HG02642 (cell line): Measurements from ENCODE around the gene AFAP1.

Experiments used
- ATAC-seq: cut with Tn5 transposase; IDR thresholded peaks from one replicate; pipeline ENCODE4 v1.9.1; 2021; ENCODE audit warnings: mild to moderate bottlenecking; ENCODE audit not compliant: unreplicated experiment, poor library complexity

AFAP1 gene

GRCh38 chr4:7752649-7753048 lies 187.0 kb downstream of the AFAP1 start:
- ATAC-seq, result no peak

DNA sequence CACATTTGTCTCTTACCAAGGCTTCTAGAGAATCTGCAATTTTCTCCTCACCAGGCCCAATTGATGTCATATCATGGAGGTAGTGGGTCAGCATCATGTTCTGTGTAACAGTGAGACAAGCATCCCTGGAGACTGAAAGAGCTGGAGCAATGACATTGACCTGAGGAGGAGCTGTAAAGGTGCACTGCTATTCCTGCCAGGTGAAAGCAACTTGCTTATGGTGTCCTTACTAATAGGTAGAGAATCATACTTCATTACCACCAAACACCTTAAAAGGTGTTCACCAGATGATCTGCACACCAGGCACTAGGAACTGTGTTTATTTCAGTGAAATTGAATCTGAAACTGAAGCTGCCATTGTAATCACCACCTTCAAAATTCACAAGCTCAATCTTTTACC lies 188.7 kb downstream of the AFAP1 start:
- ATAC-seq, result no peak

GRCh38 chr4:7750523-7750922 lies 189.1 kb downstream of the AFAP1 start:
- ATAC-seq, result no peak

DNA sequence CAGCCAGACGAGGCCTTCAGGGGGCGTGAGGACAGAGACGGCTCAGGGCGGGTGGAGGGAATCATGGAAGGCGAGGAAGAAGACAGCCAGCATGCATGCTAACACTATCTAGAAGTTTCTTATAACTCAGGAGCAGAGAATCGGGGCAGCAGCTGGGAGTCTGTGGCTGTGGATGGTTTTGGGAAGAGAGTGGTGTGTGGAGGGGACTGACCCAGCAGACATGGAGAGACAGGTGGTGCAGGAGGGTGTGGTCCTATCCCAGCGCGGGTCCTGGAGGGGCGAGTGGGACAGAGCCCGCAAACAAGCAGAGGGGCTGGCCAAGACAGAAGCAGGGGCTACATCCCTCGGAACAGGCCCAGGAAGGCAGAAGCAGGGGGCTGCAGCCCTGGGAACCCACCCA lies 192.1 kb downstream of the AFAP1 start:
- no peak for ATAC-seq

GRCh38 chr4:7747062-7747385 lies 192.6 kb downstream of the AFAP1 start:
- no peak for ATAC-seq

GRCh38 chr4:7746351-7747061 lies 193.2 kb downstream of the AFAP1 start:
- no peak for ATAC-seq

GRCh38 chr4:7745301-7745885 lies 194.3 kb downstream of the AFAP1 start:
- ATAC-seq, result no peak

- ATAC-seq, result no peak
Measured at GRCh38 chr4:7744142-7744804, 195.4 kb downstream of the AFAP1 start.

- no peak for ATAC-seq
Measured at GRCh38 chr4:7742807-7743280, 196.8 kb downstream of the AFAP1 start.

- ATAC-seq, result no peak
Measured at GRCh38 chr4:7741946-7742806, 197.5 kb downstream of the AFAP1 start.

DNA sequence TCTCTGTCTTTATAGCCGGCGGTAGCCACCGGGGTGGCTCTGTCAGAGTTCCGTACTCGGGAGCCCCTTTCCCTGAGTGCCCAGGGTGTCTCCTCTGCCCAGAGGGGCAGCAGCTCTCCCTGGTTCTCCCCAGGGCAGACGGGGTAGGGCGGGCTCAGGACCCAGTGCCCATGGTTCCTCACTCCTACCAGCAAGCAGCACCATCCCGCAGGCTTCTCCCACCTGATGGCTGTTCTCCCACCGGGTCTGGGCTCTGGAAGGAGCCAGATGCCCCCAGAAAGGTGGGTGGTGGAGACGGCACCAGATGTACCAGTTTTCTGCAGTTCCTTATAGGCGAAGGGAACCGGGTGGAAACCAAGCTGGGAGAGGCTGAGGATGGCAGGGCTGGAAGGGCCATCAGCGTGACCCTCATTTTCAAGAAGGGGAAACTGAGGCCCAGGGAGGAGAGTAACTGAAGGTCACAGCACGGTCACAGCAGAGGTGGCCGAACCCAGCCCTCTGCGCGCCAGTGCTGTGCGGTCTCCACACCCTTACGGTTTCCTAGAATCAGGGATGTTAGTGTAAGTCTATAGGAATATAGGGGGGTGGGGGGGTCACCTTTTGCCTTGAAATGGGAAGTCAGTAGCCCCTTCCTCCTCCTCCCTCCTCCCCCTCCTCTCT lies 198.7 kb downstream of the AFAP1 start:
- ATAC-seq, result no peak

DNA sequence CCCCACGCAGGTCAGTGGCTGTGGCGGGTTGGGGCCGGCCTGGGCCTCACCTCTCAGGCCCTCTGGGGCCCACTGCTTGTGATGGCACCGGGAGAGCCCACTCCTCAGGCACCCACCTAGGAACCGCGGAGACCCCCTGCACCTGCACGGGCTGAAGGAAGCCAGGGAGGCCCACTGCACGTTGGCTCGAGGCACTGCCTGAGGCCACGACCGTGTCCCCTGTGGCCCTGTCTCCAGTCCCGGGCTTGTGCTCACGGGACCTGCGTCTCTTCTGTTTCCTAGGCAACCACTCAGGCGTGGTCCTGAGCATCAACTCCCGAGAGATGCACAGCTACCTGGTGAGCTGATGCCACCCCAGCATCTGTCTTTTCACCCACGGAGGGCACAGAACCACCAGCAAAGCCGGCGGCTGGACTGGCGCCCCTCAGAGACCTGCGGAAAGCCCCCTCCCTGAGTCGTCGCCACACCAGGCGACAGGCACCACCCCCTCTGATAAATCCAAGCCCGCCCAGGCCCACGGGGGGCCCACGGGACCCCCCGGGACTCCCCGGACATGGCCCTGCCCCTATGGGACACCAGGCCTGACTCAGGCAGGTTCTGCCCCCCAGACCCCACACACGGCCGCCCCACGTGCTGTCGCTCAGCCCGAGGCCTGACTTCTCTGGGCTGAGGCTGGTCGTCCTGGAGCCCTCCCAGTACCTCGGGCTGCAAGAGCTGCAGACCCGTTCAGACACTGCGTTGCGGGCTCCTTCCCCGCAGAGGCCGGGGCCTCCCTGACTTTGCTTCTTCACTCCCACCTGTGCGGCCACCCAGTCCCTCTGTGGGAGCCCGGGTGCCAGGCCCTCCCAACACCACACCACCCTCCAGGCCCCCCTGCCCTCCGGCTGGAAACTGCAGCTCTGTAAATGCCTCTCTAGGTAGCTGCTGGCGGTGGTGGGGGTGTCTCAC lies 199.5 kb downstream of the AFAP1 start:
- no peak for ATAC-seq

DNA sequence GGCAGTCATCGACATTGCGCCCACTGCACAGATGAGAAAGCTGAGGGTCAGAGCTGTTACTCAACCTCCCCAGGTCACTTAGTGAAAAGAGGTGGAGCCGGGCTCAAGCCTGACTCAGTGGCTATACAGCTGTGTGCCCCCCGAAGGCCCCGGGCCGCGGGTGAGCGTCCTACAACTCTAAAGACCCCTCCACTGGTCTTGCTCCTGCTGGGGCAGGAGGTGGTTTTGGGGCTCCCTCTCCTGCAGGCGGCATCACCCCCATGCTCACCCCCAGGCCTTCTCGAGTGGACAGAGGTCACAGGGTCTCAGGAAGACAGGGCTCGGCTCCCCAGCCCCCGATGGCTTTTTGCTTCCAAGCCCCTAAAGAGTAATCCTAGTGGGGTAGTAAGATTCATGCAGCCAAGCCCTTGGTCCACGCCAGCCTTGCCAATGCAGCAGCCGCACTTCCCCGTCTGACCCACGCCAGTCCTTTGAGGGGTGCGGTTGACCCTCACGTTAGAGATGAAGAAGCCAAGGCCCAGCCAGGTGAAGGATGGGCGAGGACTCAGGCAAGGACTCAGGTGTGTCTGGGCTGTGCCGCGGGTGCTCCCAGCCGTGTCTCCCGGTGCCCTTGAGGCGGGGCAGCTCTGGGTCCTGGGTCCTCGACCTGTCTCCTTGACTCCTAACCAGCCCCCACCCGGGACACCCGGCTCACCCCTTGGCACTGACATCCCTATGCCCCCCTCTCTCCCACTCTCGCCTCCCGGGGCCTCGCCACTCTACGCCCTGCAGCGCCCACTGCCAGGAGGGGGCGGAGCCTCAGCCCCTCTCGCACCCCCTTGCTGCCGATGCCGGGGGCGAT lies 200.4 kb downstream of the AFAP1 start:
- ATAC-seq, result no peak

GRCh38 chr4:7738458-7739076 lies 201.1 kb downstream of the AFAP1 start:
- ATAC-seq, result no peak

DNA sequence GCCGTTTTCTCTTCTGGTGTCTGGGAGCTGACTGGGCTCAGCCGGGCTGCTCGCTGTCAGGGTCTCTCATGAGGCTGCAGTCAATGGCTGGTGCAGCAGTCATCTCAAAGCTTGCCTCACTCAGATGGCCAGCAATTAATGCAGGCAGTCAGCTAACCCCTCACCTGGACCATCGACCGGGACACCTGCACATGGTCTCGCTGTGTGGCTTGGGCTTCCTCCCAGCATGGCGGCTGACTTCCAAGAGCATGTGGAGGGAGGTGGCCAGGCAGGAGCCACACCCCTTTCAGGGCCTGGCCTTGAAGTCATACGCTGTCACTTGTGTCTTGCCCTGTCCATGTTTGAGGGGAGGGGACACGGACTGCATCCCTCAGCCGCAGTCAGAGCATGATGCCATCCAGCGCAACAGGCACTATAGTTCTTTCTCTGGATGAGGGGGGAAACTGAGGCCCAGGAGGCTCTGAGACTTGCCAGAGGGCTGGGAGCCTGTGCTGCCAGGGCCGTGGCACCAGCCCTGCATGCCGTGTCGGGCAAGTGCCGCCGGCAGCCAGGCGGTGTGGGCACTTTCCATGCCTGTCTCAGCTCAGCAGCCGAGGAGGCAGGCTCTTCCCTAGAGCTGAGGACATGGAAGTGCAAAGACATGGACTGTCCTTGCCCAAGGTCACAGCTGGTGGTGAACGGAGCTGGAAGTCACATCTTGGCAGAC lies 201.8 kb downstream of the AFAP1 start:
- no peak for ATAC-seq

DNA sequence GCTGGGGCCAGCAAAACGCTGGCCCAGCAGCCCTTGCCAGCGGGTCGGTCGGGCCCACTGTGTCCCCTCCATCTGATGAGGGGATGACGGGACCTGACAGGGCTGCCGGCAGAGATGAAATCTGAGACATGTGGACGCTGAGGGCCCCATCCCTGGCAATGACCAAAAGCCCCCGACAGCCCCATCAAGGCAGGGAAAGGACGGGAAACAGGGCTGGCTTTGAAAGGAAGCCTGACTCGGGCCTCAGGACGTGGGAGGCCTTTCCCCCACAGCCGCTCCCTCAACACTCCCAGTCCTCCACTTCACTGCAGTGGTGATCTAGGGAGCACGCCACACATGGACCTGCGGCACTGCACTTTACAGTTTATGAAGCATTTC lies 202.4 kb downstream of the AFAP1 start:
- no peak for ATAC-seq
